HG03135 (cell line): ENCODE data around the gene NR3C2.

ENCODE experiments used
- ATAC-seq: cut with Tn5 transposase; IDR thresholded peaks from one replicate; pipeline ENCODE4 v1.9.1; 2021; ENCODE audit warnings: mild to moderate bottlenecking, moderate library complexity; ENCODE audit not compliant: unreplicated experiment

Gene NR3C2

GRCh38 chr4:148118633-148119032 lies 323.6 kb downstream of the NR3C2 start:
- no peak for ATAC-seq

GRCh38 chr4:148118179-148118578 lies 324.0 kb downstream of the NR3C2 start:
- no peak for ATAC-seq

GRCh38 chr4:148116969-148117368 lies 325.2 kb downstream of the NR3C2 start:
- ATAC-seq = no peak

GRCh38 chr4:148116264-148116663 lies 325.9 kb downstream of the NR3C2 start:
- ATAC-seq = no peak

GRCh38 chr4:148114436-148114835 lies 327.8 kb downstream of the NR3C2 start:
- no peak for ATAC-seq

- no peak for ATAC-seq
Measured at GRCh38 chr4:148112231-148112982, 329.8 kb downstream of the NR3C2 start.

GRCh38 chr4:148110169-148110568 lies 332.0 kb downstream of the NR3C2 start:
- no peak for ATAC-seq

- ATAC-seq = no peak
Measured at GRCh38 chr4:148109216-148109615, 333.0 kb downstream of the NR3C2 start.

- ATAC-seq = no peak
Measured at GRCh38 chr4:148108766-148109165, 333.4 kb downstream of the NR3C2 start.

- ATAC-seq = no peak
Measured at GRCh38 chr4:148103597-148104355, 338.4 kb downstream of the NR3C2 start.

- ATAC-seq = no peak
Measured at GRCh38 chr4:148101790-148102189, 340.4 kb downstream of the NR3C2 start.

- no peak for ATAC-seq
Measured at GRCh38 chr4:148101235-148101634, 341.0 kb downstream of the NR3C2 start.

- ATAC-seq = no peak
Measured at GRCh38 chr4:148097801-148098200, 344.4 kb downstream of the NR3C2 start.

GRCh38 chr4:148095346-148095923 lies 346.8 kb downstream of the NR3C2 start:
- no peak for ATAC-seq

- no peak for ATAC-seq
Measured at GRCh38 chr4:148094149-148094548, 348.1 kb downstream of the NR3C2 start.

- ATAC-seq = no peak
Measured at GRCh38 chr4:148093065-148093464, 349.1 kb downstream of the NR3C2 start.

- ATAC-seq = no peak
Measured at GRCh38 chr4:148092316-148093014, 349.7 kb downstream of the NR3C2 start.

GRCh38 chr4:148091896-148092295 lies 350.3 kb downstream of the NR3C2 start:
- ATAC-seq = no peak

GRCh38 chr4:148090503-148091476 lies 351.4 kb downstream of the NR3C2 start:
- ATAC-seq = no peak

GRCh38 chr4:148090029-148090428 lies 352.2 kb downstream of the NR3C2 start:
- ATAC-seq = no peak
